ENCODE results near the gene LRRC36. TPM values are rescaled to one million over a fixed set of nuclear protein-coding genes. Genes with fewer than 3 reads are reported as not detected.

LRRC36 gene
- total and polyA plus RNA-seq, 2 donors (not counting 3 experiments of a cell fraction or from before 2014, with no cell fraction given): 0.30 to 2.0 TPM

DNA sequence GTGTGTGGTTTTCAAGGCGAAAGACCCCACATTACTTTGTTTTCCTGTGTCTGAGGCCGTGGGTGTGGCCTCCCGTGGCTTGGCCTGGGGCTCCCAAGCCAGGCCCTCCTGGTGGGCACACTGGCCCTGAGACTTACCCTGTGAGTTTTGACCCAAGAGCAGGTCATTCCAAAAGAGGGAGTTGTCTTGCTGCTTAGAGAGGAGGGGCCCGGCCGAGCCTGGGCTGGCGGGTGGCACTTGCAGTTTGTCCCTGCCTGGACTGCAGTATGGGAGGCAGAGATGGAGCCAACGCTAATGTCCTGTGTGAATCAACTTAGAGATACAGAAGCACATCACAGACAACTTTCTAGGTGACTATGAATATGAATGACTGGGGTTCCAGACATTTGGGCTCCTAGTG is 24.5 kb upstream of the LRRC36 start:
- CTCF ChIA-PET: interaction anchor here (2.1 kb wide), 1 partner anchor 98 kb away, joined by 6 read pairs; no protein-coding TSS in a partner anchor

DNA sequence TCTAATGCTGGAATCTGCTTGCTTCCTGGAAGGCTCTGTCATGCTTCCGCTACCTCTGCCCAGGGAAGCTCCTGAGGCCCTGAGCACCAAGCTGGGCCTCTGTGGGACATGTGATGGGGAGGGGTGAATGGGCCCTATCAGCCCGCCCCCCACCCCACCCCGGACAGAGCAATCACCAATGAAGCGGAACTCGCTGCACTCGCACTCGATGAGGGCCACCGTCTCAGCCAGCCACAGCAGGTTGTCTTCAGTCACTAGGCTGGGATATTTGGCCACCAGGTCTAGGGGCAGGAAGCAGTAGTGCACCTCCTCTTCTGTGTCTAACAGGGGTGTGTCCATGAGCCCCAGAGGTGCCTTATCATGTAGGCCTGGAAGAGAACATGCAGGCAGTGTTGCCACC is 23.6 kb upstream of the LRRC36 start:
- dilution Hi-C loops (cut with MboI; ENCODE audit: extremely low pct_ligation_motif_present, low sequenced_read_pairs): no loop called here
- Histone ChIP-seq H4K20me1 (replicated peaks; ENCODE audit: control insufficient read depth, extremely low read depth, insufficient read depth, low read length) (no peaks in the 10 kb centered on the region), H3K27me3 (ENCODE audit: control insufficient read depth in 2 of 2, insufficient read depth in 2 of 2, low read length in 2 of 2) (no peaks in the 10 kb centered on the region), H3K27ac (ENCODE audit: insufficient read depth, low read depth, low read length) (no peak overlapping the region), H3K4me1 (ENCODE audit: control insufficient read depth, extremely low read depth, insufficient read depth, low read length) (no peaks in the 10 kb centered on the region), H3K9me1 (replicated peaks; ENCODE audit: control insufficient read depth, extremely low read depth, insufficient read depth, low read length) (no peaks in the 10 kb centered on the region), H3K79me2 (ENCODE audit: control insufficient read depth, insufficient read depth, low read length) (no peaks in the 10 kb centered on the region), H3K9ac (replicated peaks; ENCODE audit: extremely low read depth, insufficient read depth, low read length) (no peak overlapping the region), H3K36me3 (ENCODE audit: control insufficient read depth in 2 of 2, extremely low read depth in 1 of 2, insufficient read depth in 2 of 2, low read length in 2 of 2) (no peaks in the 10 kb centered on the region), H3K4me3 (replicated peaks in 1 of 3; ENCODE audit: insufficient read depth in 1 of 3, low read depth in 1 of 3, low read length in 3 of 3) (no peak overlapping the region), H3K4me2 (ENCODE audit: insufficient read depth, low read length) (no peak overlapping the region), H2AFZ (ENCODE audit: low read depth, low read length) (no peak overlapping the region), H3K9me3 (replicated peaks; ENCODE audit: control insufficient read depth, insufficient read depth, low read length) (no peaks in the 10 kb centered on the region)
- CTCF ChIA-PET: interaction anchor here (2.1 kb wide), 1 partner anchor 97 kb away, joined by 6 read pairs; no protein-coding TSS in a partner anchor
- POLR2A ChIA-PET: no interaction called here
- FAIRE-seq: no peak
- TF ChIP-seq GATA2 (IDR thresholded peaks at IDR 0.05; ENCODE audit: insufficient read depth, insufficient read length, low read depth, low read length): no peak
- no peak for TF ChIP-seq EZH2 (IDR thresholded peaks at IDR 0.05; ENCODE audit: borderline replicate concordance, low read depth, low read length, severe bottlenecking)
- TF ChIP-seq, protein P1, sequence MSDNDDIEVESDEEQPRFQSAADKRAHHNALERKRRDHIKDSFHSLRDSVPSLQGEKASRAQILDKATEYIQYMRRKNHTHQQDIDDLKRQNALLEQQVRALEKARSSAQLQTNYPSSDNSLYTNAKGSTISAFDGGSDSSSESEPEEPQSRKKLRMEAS (IDR thresholded peaks at IDR 0.05; ENCODE audit: insufficient read depth, insufficient read length): no peak
- TF ChIP-seq, protein P2, sequence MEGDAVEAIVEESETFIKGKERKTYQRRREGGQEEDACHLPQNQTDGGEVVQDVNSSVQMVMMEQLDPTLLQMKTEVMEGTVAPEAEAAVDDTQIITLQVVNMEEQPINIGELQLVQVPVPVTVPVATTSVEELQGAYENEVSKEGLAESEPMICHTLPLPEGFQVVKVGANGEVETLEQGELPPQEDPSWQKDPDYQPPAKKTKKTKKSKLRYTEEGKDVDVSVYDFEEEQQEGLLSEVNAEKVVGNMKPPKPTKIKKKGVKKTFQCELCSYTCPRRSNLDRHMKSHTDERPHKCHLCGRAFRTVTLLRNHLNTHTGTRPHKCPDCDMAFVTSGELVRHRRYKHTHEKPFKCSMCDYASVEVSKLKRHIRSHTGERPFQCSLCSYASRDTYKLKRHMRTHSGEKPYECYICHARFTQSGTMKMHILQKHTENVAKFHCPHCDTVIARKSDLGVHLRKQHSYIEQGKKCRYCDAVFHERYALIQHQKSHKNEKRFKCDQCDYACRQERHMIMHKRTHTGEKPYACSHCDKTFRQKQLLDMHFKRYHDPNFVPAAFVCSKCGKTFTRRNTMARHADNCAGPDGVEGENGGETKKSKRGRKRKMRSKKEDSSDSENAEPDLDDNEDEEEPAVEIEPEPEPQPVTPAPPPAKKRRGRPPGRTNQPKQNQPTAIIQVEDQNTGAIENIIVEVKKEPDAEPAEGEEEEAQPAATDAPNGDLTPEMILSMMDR (IDR thresholded peaks at IDR 0.05; ENCODE audit: extremely low read depth in 1 of 2, insufficient read depth in 1 of 2, low read depth in 1 of 2, low read length in 2 of 2): no peak
- TF ChIP-seq MYC (IDR thresholded peaks at IDR 0.05; ENCODE audit: low read depth, low read length): no peak
- TF ChIP-seq POLR2A (IDR thresholded peaks at IDR 0.05; ENCODE audit: low read depth, low read length): no peak
- TF ChIP-seq FOS (IDR thresholded peaks at IDR 0.05; ENCODE audit: borderline replicate concordance, insufficient read depth, low read length): no peak
- no peak for TF ChIP-seq POLR2AphosphoS5 (IDR thresholded peaks at IDR 0.05; ENCODE audit: insufficient read depth, low read depth, low read length)
- TF ChIP-seq JUN (IDR thresholded peaks at IDR 0.05; ENCODE audit: borderline replicate concordance, insufficient read depth, insufficient read length, low read depth): no peak
- intact Hi-C loops (cut with micrococcal nuclease): no loop called here
- BruUV-seq (replicated peaks): no TSS peak
- no peak for DNase-seq (ENCODE audit: low read depth, low spot score)

More for the DNA sequence above, 24.5 kb upstream of the LRRC36 start:
- no TSS peak for BruUV-seq (replicated peaks)
- POLR2A ChIA-PET: no interaction called here
- H3K27ac ChIP-seq (ENCODE audit: insufficient read depth, low read depth, low read length): no peak overlapping the region
- no peak for DNase-seq (ENCODE audit: low read depth, low spot score)
- no peaks in the 10 kb centered on the region for H3K27me3 ChIP-seq (ENCODE audit: control insufficient read depth in 2 of 2, insufficient read depth in 2 of 2, low read length in 2 of 2)
- no peaks in the 10 kb centered on the region for H3K9me1 ChIP-seq (replicated peaks; ENCODE audit: control insufficient read depth, extremely low read depth, insufficient read depth, low read length)
- dilution Hi-C loops (cut with MboI; ENCODE audit: extremely low pct_ligation_motif_present, low sequenced_read_pairs) (no loop called here), intact Hi-C loops (cut with micrococcal nuclease) (no loop called here)
- no peak for TF ChIP-seq MYC (IDR thresholded peaks at IDR 0.05; ENCODE audit: low read depth, low read length)
- TF ChIP-seq, protein P1 (IDR thresholded peaks at IDR 0.05; ENCODE audit: insufficient read depth, insufficient read length): no peak
- no peak for TF ChIP-seq JUN (IDR thresholded peaks at IDR 0.05; ENCODE audit: borderline replicate concordance, insufficient read depth, insufficient read length, low read depth)
- TF ChIP-seq POLR2A (IDR thresholded peaks at IDR 0.05; ENCODE audit: low read depth, low read length): no peak
- no peak overlapping the region for H3K9ac ChIP-seq (replicated peaks; ENCODE audit: extremely low read depth, insufficient read depth, low read length)
- H3K4me2 ChIP-seq (ENCODE audit: insufficient read depth, low read length): no peak overlapping the region
- no peaks in the 10 kb centered on the region for H3K79me2 ChIP-seq (ENCODE audit: control insufficient read depth, insufficient read depth, low read length)
- H3K36me3 ChIP-seq (ENCODE audit: control insufficient read depth in 2 of 2, extremely low read depth in 1 of 2, insufficient read depth in 2 of 2, low read length in 2 of 2): no peaks in the 10 kb centered on the region
- no peak for FAIRE-seq
- H3K4me1 ChIP-seq (ENCODE audit: control insufficient read depth, extremely low read depth, insufficient read depth, low read length): no peaks in the 10 kb centered on the region
- no peak overlapping the region for H3K4me3 ChIP-seq (replicated peaks in 1 of 3; ENCODE audit: insufficient read depth in 1 of 3, low read depth in 1 of 3, low read length in 3 of 3)
- no peak overlapping the region for H2AFZ ChIP-seq (ENCODE audit: low read depth, low read length)
- no peaks in the 10 kb centered on the region for H3K9me3 ChIP-seq (replicated peaks; ENCODE audit: control insufficient read depth, insufficient read depth, low read length)
- H4K20me1 ChIP-seq (replicated peaks; ENCODE audit: control insufficient read depth, extremely low read depth, insufficient read depth, low read length): no peaks in the 10 kb centered on the region
